CMK (cell line): Measurements from ENCODE around the gene CLTA.
"Not testable (repeated sequence)": the region's sequence is repeated elsewhere in the genome, so short reads cannot be mapped to it uniquely, and the experiment has no call there.

Experiments
- DNase-seq: peaks from one replicate; pipeline ENCODE4 v3.0.0-alpha.2; 2010; ENCODE audit warnings: low read depth

CLTA gene

DNA sequence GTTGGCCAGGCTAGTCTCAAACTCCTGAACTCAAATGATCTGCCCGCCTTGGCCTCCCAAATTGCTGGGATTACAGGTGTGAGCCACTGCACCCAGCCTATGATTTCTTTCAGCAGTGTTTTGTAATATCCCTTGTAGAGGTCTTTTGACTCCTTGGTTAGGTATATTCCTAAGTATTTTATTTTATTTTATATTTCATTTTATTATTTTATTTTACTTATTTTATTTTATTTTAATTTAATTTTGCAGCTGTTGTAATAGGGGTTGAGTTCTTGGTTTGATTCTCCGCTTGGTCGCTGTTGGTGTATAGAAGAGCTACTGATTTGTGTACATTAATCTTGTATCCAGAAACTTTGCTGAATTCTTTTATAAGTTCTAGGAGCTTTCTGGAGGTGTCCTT is 49.0 kb downstream of the CLTA start:
- DNase-seq = not testable (repeated sequence)

DNA sequence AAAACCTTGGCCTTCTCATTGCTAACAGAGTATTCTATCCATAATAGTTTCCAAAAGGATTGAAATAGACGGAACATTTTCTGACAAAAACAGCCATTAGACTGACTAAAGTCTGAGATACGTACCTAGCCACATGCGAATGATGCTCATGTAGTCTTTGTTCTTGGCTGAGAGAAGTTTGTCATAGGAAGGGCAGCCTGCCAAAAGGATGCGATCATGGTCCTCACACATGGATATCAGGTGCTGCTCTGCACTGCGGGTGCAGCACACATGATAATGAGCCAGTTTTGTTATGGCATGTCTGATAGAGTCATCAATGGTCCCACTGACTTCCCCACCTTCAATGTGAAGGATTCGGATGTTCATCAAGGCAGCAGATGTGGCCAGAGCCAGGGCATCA is 55.2 kb downstream of the CLTA start:
- DNase-seq = no peak

DNA sequence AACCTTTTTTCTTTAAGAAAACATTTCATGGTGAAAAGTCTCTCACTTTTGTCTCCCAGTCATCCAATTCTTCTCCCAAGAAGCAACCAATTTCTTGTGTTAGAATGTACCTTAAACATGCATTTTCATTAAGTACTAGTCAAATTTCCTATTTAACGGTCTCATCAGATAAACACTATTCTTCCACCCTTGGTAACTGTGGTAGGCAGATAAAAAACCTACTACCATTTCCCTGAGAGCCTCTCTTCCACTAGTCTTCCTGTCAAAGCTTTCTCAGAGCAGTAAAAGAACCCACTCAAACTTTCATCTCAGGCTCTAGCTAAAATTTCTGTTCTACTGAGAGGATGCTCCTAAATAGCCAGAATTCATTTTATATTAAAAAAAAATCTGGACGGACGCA is 56.6 kb downstream of the CLTA start:
- no peak for DNase-seq

DNA sequence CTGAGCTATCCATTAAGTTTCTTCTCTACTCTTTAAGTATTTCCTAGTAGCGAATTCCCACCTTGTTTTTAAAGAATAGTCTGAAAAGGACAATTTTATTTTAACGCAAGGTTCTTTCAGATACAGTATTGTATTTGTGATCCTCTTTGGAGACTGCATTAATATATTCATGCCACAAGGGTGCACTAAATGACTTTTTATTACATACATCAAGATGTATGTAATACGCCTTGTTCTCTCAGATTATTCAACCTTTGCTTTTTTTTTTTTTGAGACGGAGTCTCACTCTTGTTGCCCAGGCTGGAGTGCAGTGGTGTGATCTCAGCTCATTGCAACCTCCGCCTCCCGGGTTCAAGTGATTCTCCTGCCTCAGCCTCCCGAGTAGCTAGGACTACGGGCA is 57.3 kb downstream of the CLTA start:
- peak; percentile 12 for DNase-seq

DNA sequence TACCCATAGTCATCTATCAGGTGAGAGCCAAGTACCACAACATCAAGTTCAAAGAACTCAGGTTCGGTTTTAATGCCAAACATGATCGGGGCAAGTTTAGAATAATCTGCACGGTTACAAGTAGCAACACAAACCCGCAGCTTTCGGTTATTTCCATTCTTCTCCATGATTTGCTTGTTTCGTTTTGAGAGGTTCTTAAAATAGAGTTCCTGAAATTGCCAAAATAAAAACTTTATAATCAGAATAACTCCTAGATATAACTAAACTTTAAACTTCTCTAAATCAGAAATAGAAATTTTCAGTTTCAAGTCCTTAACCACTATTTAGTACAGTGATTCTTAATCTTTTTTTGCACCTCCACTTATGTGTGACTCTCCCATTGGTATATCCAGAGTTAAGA is 58.5 kb downstream of the CLTA start:
- DNase-seq = no peak

DNA sequence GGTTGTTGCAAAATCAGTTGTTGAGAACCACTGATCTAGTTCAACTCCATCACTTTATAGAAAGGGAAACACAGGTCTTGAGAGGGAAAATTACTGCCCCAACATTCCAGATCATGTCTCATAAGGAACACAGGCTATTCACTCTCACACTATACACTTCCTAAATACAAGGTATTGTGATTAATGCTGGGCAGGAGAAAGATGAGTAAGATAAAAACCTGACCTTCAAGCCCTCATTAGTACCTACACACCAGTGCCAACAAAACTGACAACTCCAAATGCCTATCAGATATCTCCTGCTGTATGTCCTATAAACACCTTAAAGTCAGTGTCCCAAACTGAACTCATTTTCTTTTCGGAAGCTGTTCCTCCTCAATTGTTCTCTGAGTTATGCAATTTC is 59.4 kb downstream of the CLTA start:
- DNase-seq = no peak

DNA sequence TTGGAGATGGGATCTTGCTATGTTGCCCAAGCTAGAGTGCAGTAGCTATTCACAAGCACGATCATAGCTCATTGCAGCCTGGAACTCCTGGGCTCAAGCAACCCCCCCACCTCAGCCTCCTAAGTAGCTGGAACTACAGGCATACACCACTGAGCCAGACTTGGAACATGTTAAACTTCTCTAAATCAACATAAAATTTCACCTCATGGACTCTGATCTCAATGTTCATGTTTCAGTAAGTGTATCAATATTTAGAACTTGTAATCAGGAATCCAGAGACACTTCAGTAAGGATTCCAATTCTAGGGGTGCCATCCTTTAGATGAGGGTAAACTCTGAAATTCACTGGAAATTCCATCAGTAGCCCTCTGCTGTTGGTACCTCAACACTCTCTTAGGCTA is 60.7 kb downstream of the CLTA start:
- DNase-seq = no peak

DNA sequence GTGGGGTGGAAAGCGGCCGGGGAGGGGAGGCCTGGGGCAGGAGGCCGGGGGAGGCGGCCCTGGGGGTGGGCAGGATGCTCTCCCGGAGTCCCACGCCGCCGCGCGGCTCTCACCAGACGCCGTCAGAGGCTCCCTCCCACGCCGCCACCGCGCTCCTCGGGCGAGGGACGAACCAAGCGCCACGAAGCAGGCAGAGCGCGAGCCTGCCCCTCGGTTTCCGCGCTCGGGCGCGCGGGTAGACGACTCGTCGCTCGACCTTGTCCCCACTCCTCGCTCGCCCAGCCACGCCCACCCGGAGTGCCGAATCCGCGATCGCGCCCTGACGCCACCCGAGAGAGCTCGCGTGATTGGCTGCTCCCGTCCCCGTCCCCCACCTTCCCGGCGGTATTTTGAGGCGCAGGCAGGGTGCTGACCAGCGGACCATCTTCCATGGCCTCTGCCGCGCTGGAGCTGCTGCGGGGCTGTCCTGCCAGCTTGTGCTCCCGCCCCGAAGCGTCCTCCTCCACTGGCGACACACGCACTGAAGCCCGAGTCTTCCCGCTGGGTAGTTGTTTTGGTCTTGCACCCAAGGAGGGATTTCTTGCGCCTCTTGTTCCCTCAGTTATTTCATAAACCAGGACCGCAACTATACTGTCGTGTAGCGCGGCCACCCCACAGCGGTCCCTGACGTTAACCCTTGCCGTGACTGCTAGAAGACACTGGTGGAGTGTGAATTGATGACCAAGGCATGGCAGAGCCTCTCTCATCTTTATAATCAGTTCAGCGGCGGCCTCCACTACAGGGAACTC is 67.7 kb downstream of the CLTA start, which contains the start of gene GNE:
Gene GNE, minus strand, starts transcription at position 241 of the 788 bp plus-strand sequence. CDS start 9,093 bp downstream, outside the sequence.
- DNase-seq = peak; percentile 89

DNA sequence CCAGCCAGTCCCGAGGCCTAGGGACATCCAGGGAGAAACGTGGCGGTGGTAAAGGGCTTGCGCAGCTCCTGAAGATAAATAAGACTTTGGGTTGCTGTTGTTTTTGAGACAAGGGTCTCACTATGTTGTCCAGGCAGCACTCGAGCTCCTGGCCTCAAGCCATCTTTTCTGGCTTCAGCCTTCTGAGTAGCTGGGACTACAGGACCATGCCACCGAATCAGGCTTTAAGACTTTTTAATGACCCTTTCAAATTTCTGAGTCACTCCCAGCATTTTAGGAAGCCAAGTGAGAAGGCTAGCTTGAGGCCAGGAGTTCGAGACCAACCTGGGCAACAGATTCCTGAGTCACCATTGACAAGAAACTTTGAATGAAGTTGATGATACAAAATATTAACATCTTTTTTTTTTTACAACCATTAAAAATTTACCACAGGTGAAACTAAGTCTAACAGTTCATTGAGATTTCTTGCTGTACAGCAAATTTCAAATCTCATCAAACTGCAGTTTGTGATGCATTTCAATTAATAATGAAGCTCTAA is 68.3 kb downstream of the CLTA start:
- no peak for DNase-seq
